ENCODE measurements around the gene PHF13.
"Not testable (repeated sequence)": the region's sequence is repeated elsewhere in the genome, so short reads cannot be mapped to it uniquely, and the experiment has no call there.

PHF13 gene

GRCh38 chr1:6631058-6631457, 17.5 kb downstream of the PHF13 start:
- DNase-seq (ENCODE audit: low spot score), result no peak

DNA sequence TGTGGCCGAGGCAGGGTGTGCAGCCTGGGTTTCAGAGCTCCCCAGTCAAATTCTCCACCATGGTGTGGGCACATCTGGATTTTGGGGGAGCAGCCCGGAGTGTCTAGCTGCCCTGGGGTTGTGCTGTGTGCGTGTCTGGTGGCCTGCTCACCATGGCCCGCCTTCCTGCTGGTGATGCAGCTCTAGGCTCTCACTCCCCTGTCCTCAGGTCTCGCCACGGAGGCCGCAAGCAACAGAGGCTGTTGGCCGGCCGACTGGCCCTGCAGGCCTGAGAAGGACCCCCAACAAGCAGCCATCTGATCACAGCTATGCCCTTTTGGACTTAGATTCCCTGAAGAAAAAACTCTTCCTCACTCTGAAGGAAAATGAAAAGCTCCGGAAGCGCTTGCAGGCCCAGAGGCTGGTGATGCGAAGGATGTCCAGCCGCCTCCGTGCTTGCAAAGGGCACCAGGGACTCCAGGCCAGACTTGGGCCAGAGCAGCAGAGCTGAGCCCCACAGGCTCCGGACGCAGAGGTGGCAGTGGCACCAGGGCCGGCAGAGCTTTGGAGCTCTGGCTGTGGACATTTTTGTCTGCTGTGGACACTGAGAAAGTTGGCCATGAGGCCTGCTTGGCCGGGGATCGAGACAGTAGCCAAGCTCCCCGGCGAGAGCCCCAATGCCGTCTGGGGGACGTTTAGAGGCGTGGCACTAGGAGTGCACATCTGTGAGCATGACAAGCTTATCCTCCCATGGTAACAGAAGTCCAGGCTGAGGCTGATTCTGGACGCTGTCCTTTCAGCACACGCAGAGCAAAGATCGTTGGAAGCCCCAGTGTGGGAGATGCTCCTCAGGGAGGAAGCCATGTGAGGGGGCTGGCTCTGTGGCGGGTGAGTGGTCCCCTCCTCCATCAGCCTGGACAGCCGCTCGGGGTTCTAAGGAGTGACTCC, 19.3 kb downstream of the PHF13 start:
- no peak for DNase-seq (ENCODE audit: low spot score)

DNA sequence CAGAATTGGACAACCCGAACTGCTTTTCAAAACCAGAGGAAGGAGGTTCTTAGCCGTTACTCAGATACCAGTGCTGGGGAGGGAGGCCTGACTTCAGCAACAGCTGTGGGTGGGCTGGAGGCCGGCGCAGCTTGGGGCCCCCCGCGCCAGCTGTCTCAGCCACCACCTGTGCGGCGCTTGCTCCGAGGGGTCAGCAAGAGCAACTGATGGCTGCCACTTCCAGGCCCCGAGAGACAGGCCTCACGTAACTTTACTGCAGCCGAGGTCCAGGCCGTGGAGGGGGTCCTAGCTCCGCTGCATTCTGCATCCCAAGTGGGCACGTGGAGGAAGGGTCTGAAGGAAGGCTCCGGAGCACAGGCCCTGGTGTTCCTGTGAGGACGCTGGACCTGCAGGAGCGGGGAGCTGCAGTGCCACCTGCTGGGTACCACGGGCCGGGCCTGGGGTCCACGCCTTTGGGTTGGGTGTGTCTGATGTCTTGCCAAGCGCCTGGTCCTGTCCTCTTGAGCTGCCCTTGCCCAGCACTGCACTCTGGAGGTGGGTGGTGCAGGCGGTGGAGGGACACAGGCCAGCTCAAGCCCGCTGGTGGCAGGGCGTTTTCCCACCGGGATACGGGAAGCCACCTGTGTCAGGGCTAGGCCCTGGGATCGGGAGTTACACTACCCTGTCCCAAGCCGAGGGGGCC, 21.0 kb downstream of the PHF13 start:
- DNase-seq (ENCODE audit: low spot score), result no peak

- DNase-seq (ENCODE audit: low spot score), result no peak
Measured at GRCh38 chr1:6635161-6635909, 21.8 kb downstream of the PHF13 start.

GRCh38 chr1:6635910-6636760, 22.6 kb downstream of the PHF13 start:
- DNase-seq (ENCODE audit: low spot score), result no peak

- DNase-seq (ENCODE audit: low spot score), result not testable (repeated sequence)
Measured at GRCh38 chr1:6636778-6637177, 23.2 kb downstream of the PHF13 start.

DNA sequence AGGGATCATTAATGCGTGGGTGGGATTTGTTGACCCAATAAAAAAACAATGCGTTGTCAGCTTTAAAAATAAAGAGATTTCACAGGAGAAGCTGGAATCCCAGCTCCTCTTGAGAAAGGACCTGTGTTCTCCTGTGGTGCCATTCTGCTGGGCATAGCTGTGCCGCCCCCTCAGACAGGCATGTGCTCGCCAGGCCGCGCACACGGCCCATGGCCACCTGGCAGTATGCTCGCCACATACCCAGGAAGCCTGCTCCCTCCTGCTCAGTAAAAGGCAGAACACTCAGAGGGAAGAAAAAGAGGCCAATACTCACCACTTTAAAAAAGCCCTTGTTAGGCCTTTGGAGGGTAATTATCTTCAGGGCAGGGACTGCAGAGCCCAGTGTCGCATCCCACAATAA, 24.2 kb downstream of the PHF13 start:
- no peak for DNase-seq (ENCODE audit: low spot score)

DNA sequence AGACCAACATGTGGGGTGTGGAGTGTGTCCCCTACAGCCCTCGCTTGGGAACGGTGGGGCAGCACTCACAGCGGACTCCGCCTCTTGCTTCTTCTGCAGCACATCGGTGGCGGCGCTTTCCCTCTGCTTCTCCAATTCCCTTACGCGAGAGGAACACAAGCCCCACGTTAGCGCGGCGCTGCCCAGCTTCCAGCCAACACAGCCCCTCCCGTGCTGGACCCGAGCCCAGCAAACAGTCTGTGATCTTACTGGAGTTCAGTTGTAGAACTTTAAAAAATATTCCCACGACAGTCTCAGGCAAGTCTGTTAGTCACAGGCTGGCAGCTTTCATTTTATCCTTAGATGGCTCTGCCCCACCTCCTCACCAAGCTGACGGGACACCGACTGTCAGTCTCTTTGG, 24.7 kb downstream of the PHF13 start:
- peak; percentile 52 for DNase-seq (ENCODE audit: low spot score)

GRCh38 chr1:6640867-6641266, 27.3 kb downstream of the PHF13 start:
- DNase-seq (ENCODE audit: low spot score), result not testable (repeated sequence)

DNA sequence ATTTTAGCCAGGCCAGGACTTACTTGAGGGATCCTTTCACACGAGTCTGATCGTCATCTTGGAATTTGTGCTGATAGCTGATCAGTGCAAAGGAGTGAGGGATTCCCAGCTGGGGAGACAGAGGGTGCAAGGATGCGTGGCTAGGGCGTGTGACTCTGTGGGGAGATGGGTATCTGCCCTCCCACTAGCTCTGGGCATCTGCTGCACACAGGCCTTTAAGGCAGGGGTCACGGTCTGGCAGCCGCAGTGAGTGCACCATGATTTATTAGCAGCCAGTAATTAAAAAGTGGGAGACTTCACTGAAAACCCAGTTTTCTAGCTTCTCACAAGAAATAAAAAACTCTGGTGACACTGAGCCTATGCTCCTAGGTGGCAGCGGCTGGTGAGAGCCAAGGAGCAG, 31.5 kb downstream of the PHF13 start:
- no peak for DNase-seq (ENCODE audit: low spot score)

DNA sequence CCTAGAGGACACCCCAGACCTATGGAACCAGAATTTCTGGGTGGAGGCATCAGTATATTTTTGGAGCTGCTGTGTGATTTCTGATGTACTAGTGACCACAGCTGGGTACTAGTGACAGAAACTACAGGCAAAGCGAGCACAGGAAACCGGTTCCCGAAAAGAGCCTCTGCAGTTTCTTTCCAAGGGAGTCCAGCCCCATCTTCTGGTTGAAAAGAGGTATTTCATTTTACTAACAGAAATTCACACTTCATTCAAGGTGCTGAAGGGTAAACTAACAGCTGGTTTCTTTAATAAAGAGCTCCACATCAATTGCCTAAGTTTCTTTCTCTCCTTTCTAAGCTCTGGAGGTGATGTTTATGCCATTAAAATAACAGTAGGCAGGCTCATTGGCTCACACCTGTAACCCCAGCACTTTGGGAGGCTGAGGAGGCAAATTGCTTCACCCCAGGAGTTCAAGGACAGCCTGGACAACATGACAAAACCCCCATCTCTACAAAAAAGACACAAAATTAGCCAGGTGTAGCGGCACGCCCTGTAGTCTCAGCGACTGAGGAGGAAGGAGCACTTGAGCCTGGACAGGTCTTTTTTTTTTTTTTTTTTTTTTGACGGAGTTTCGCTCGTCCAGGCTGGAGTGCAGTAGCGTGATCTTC, 33.1 kb downstream of the PHF13 start:
- DNase-seq (ENCODE audit: low spot score), result peak; percentile 40

DNA sequence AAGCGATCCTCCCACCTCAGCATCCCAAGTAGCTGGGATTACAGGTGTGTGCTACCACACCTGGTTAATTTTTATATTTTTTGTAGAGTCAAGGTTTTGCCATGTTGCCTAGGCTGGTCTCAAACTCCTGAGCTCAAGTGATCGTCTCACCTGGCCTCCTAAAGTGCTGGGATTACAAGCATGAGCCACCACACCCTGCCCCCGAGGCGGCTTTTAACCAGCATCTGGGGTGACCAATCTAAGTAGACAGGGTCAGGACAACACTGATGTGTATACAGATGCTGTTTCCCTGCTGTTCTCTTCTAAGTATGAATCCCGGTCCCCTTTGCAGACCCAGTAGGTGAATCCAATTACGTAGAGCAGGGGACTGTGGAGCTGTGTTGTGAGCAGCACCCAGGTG, 35.0 kb downstream of the PHF13 start:
- no peak for DNase-seq (ENCODE audit: low spot score)

GRCh38 chr1:6651909-6652308, 38.4 kb downstream of the PHF13 start:
- no peak for DNase-seq (ENCODE audit: low spot score)

DNA sequence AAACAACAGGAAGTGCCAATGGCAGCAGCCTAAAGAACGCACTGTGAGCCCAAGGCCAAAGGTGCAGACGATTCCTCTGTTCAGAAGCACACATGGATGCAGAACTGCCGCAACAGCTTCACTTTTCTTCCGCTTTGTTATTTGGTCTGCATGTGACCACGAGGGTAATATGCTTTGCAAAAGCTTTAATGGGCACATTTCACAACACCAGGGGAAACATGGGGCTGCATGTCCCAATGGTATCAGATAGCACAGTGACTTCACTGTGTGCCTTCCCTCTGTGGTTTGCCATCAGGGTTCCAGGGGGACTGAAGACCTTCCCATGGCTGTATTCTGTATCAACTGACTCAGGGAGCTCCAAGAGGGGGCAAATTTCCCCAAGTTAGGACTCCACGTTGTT, 39.5 kb downstream of the PHF13 start:
- DNase-seq (ENCODE audit: low spot score), result no peak

DNA sequence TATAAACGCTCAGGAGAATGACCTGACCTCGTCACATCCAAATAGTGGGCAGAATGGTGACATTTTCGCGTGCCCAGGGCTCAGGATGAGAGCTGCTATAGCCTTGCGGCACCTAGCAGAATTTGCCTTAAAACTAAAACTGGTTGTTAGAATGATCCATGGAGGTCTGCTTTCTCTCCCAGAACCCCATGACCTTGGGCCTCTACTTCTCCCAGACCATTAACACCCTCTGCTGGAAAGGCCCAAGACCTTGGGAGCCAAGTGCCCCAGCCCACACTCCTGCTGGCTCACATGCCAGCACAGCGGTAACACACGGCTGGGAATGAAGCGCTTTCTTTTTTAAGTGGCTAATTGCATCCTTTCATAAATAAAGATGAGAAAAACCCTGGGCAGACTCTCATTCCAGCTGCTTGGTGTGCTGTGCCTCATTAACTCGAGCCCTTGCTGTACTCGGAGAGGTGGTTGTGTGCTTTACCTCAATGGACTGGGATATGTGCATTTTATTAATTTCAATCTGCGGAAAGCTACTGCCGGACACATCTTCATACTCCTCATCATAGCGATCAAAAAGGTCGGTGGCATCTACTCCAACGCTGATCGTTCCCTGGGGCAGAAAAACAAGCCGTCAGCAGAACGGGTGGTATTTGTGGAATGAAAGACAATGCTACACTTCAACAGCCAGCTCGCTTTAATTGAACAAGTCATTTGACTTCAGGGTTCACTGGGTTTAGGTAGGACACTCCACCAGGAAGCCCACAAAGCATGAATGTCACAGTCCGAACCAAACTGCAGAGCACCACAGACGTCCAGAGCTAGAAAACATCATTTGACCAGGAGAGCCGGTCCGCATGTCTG, 40.1 kb downstream of the PHF13 start:
- no peak for DNase-seq (ENCODE audit: low spot score)

DNA sequence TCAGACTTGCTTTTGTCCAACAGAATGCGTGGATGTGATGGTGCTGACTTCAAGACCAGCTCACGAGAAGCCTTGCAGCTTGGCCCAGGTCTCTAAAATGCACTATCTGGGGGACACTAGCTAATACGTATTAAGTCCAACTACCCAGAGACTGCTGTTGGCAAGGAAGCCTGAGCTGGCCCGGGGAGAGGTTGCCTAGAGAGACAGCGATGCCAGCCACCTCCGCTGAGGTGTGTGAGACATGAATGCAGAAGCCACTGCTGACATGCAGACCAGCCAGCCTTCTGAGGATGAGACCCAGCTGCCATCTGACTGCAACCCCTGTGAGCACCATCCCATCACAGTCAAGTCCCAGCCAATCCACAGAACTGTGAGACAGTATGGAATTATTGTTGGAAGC, 43.6 kb downstream of the PHF13 start:
- no peak for DNase-seq (ENCODE audit: low spot score)

- no peak for DNase-seq (ENCODE audit: low spot score)
Measured at GRCh38 chr1:6658359-6659060, 45.0 kb downstream of the PHF13 start.

GRCh38 chr1:6660415-6661049, 47.0 kb downstream of the PHF13 start:
- DNase-seq (ENCODE audit: low spot score), result no peak

DNA sequence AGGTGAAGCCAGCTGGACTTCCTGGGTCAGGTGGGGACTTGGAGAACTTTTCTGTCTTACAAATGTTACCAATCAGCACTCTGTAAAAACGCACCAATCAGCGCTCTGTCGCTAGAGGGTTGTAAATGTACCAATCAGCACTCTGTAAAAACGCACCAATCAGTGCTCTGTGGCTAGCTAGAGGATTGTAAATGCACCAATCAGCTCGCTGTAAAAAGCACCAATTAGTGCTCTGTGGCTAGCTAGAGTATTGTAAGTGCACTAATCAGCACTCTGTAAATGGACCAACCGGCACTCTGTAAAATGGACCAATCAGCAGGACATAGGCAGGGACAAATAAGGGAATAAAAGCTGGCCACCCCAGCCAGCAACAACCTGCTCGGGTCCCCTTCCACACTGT, 48.9 kb downstream of the PHF13 start:
- not testable (repeated sequence) for DNase-seq (ENCODE audit: low spot score)

All from putamen (tissue), 1 donor.